Measurements from ENCODE around the gene TSPAN31.

DNA sequence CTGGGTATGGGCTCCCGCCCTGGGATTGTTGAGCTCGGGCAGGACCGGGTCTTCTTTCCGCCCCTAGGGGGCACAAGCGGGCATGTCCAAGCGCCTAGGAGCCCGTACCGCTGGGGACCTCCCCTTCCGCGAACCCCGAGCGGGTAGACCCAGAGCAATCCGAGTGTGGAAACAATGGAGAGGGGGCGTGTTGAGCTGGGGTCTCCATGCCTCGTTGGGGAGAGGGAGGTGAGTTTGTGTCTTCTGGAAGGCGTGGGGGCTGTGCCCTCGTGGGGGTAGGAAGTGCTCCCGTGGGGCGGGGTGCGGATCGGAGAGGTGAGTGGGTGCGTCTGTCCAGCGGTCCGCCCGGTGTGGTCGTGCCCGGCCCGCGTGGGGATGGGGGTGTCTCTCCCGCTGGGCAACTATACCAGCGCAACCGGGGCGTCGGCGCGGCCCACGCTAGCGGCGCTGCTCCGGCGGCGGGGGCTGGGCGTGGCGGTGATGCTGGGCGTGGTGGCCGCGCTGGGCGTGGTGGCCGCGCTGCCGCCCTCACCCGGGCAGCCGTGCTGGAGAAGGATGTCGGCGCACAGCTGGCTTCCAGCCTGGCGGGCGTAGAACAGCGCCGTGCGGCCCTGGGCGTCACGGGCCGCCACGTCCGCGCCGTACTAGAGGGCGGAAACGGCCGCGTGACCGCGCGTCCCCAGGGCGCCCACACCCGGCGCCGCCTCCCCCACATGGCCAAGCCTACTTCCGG is 18.5 kb upstream of the TSPAN31 start:
- TF ChIP-seq POLR2A (IDR thresholded peaks at IDR 0.05; ENCODE audit: low read depth, low read length) (no peak), POLR2AphosphoS5 (IDR thresholded peaks at IDR 0.05; ENCODE audit: low read depth, low read length) (no peak), PAX5 (IDR thresholded peaks at IDR 0.05; ENCODE audit: insufficient read depth, low read length, severe bottlenecking) (no peak), TAF1 (IDR thresholded peaks at IDR 0.05; ENCODE audit: low read depth, low read length) (no peak), SPI1 (IDR thresholded peaks at IDR 0.05; ENCODE audit: low read depth, low read length) (no peak), POU2F2 (IDR thresholded peaks at IDR 0.05; ENCODE audit: low read depth, low read length) (no peak)
